RWPE2 (cell line): ENCODE data around the gene PHLDB3.

Source experiments
- ATAC-seq: fragments of 200-7000 bp; cut with Tn5 transposase; 3 replicates; pipeline ENCODE4 v1.9.1; 2021; ENCODE audit warnings: low read depth
- DNase-seq: peaks from one replicate; pipeline ENCODE4 v3.0.0-alpha.2; 2020; ENCODE audit warnings: low spot score
- H3K27ac ChIP-seq: fragments of 450-650 bp; 2 replicates; pipeline ENCODE4 v1.5.1; 2017; ENCODE audit warnings: mild to moderate bottlenecking; ENCODE audit not compliant: poor library complexity, severe bottlenecking
- H3K27me3 ChIP-seq: fragments of 250-450 bp; sonication (Bioruptor Pico); 2 replicates; pipeline ENCODE4 v1.5.1; 2021; ENCODE audit warnings: mild to moderate bottlenecking, moderate library complexity; ENCODE audit not compliant: insufficient read depth, poor library complexity, severe bottlenecking
- H3K36me3 ChIP-seq: fragments of 250-450 bp; sonication (Bioruptor Pico); 2 replicates; pipeline ENCODE4 v1.5.1; 2020; ENCODE audit warnings: low read depth, mild to moderate bottlenecking, moderate library complexity
- H3K4me1 ChIP-seq: fragments of 250-450 bp; sonication (Bioruptor Pico); 2 replicates; pipeline ENCODE4 v1.5.1; 2021; ENCODE audit warnings: mild to moderate bottlenecking, moderate library complexity; ENCODE audit not compliant: insufficient read depth, poor library complexity, severe bottlenecking
- H3K4me3 ChIP-seq: fragments of 250-450 bp; sonication (Bioruptor Pico); 2 replicates; pipeline ENCODE4 v1.5.1; 2021; ENCODE audit warnings: mild to moderate bottlenecking, moderate library complexity; ENCODE audit not compliant: severe bottlenecking
- H3K9me3 ChIP-seq: fragments of 250-450 bp; sonication (Bioruptor Pico); 2 replicates; pipeline ENCODE4 v1.5.1; 2021; ENCODE audit warnings: mild to moderate bottlenecking, moderate library complexity; ENCODE audit not compliant: severe bottlenecking
- CTCF ChIP-seq: fragments of 450-650 bp; IDR thresholded peaks from one replicate; pipeline ENCODE4 v1.5.1; 2017; ENCODE audit warnings: mild to moderate bottlenecking, moderate library complexity; ENCODE audit not compliant: poor library complexity, severe bottlenecking

The PHLDB3 gene

DNA sequence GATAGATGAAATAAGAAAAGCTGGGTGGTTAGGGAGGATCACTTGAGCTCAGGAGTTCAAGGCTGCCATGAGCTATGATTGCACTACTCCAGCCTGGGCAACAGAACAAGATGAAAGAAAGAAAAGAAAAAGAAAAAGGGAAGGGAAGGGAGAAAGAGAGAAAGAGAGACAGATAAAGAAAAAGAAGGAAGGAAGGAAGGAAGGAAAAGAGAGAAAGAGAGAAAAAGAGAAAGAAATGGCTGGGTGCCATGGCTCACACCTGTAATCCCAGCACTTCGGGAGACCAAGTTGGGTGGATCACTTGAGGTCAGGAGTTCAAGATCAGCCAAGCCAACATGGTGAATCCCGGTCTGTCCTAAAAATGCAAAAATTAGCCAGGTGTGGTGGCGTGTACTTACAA is 68.8 kb downstream of the PHLDB3 start:
- TF ChIP-seq CTCF, result no peak

DNA sequence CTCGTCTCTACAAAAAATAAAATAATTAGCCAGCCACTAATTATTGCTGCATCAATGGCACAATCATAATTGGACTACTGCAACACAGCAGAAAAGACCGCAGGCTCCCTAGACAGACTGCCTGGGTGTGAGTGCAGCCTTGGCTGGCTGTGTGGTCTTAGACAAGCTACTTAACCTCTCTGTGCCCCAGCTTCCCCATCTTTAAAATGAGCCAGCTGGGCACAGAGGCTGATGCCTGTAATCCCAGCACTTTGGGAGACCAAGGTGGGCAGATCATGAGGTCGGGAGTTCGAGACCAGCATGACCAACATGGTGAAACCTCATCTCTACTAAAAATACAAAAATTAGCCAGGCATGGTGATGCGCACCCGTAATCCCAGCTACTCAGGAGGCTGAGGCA is 70.9 kb downstream of the PHLDB3 start:
- H3K4me1 ChIP-seq, result peaks cover 12% of the 10 kb centered on the region
- no peaks in the 10 kb centered on the region for H3K36me3 ChIP-seq
- no peaks in the 10 kb centered on the region for H3K9me3 ChIP-seq
- no peak for ATAC-seq
- no peak for TF ChIP-seq CTCF
- no peaks in the 10 kb centered on the region for H3K27me3 ChIP-seq
- H3K4me3 ChIP-seq, result no peak overlapping the region
- DNase-seq, result no peak
- no peak overlapping the region for H3K27ac ChIP-seq

More for the DNA sequence above, 68.8 kb downstream of the PHLDB3 start:
- Histone ChIP-seq H3K27me3 (no peaks in the 10 kb centered on the region), H3K27ac (no peak overlapping the region), H3K4me1 (peaks cover 16% of the 10 kb centered on the region), H3K4me3 (no peak overlapping the region), H3K9me3 (no peaks in the 10 kb centered on the region), H3K36me3 (no peaks in the 10 kb centered on the region)
- DNase-seq, result no peak
- no peak for ATAC-seq

GRCh38 chr19:43433358-43433673 is 71.2 kb downstream of the PHLDB3 start:
- no peak for DNase-seq
- Histone ChIP-seq H3K4me3 (no peak overlapping the region), H3K27ac (no peak overlapping the region), H3K9me3 (no peaks in the 10 kb centered on the region), H3K27me3 (no peaks in the 10 kb centered on the region), H3K36me3 (no peaks in the 10 kb centered on the region), H3K4me1 (peaks cover 9% of the 10 kb centered on the region)
- no peak for ATAC-seq
- TF ChIP-seq CTCF, result no peak

DNA sequence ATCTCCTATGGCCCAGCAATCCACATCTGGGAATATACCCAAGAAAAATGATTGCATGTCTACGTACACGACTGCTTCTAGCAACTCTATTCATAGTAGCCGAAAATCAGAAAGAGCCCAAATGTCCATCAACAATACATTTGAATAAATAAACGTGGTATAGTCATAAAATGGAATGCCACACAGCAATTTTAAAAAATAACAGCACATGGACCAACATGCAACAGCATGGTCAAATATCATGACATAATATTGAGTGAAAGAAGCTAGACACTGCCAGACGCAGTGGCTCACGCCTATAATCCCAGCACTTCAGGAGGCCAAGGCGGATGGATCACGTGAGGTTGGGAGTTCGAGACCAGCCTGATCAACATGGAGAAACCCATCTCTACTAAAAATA is 73.6 kb downstream of the PHLDB3 start:
- H3K27ac ChIP-seq, result no peak overlapping the region
- H3K4me1 ChIP-seq, result peaks cover 3% of the 10 kb centered on the region
- no peak for ATAC-seq
- H3K36me3 ChIP-seq, result no peaks in the 10 kb centered on the region
- H3K4me3 ChIP-seq, result no peak overlapping the region
- no peaks in the 10 kb centered on the region for H3K9me3 ChIP-seq
- TF ChIP-seq CTCF, result no peak
- H3K27me3 ChIP-seq, result no peaks in the 10 kb centered on the region
- DNase-seq, result no peak

GRCh38 chr19:43430142-43430710 is 74.3 kb downstream of the PHLDB3 start:
- no peaks in the 10 kb centered on the region for H3K36me3 ChIP-seq
- peaks cover 6% of the 10 kb centered on the region for H3K4me1 ChIP-seq
- ATAC-seq (no peak), DNase-seq (no peak)
- H3K27me3 ChIP-seq, result no peaks in the 10 kb centered on the region
- no peaks in the 10 kb centered on the region for H3K9me3 ChIP-seq
- TF ChIP-seq CTCF, result peak; percentile 38
- no peak overlapping the region for H3K4me3 ChIP-seq
- H3K27ac ChIP-seq, result no peak overlapping the region
